ENCODE measurements around the gene GAS2L1. TPM values are rescaled to one million over a fixed set of nuclear protein-coding genes. Genes with fewer than 3 reads are reported as not detected.

GAS2L1 gene
- total RNA-seq, 1 experiment from 2014 or later: 29.4 TPM

GRCh38 chr22:29346659-29347058 is 40.2 kb downstream of the GAS2L1 start:
- H3K9ac ChIP-seq (ENCODE audit: low read length): no peak overlapping the region
- no peak overlapping the region for H3K4me3 ChIP-seq (replicated peaks in 1 of 2; ENCODE audit: low read depth in 1 of 2, low read length in 2 of 2)
- no peaks in the 10 kb centered on the region; the same call in 1 of the 2 replicates for H4K20me1 ChIP-seq (ENCODE audit: insufficient read depth)
- H2AFZ ChIP-seq (ENCODE audit: low read depth, low read length, poor library complexity, severe bottlenecking): no peak overlapping the region
- ChIA-PET POLR2A (no interaction called here), RAD21 (ENCODE audit: low non-redundant PET in 1 of 2, low total read pairs in 2 of 2, uncharacterized antibody in 2 of 2, unreplicated experiment in 2 of 2) (no interaction called here), CTCF (no interaction called here)
- H3K27ac ChIP-seq (ENCODE audit: low read depth, low read length): no peak overlapping the region
- no peak overlapping the region for H3K4me2 ChIP-seq (ENCODE audit: low read length)
- ATAC-seq (no peak), DNase-seq (ENCODE audit: low read depth, low spot score) (no peak)
- peaks cover 11 to 29% of the 10 kb centered on the region in 2 experiments; a peak in 3 of 4 replicates for H3K36me3 ChIP-seq (ENCODE audit: control insufficient read depth in 1 of 2, insufficient read depth in 2 of 2, low read length in 2 of 2)
- H3K4me1 ChIP-seq (ENCODE audit: control insufficient read depth in 1 of 2, insufficient read depth in 2 of 2, low read length in 2 of 2): peaks cover 27 to 33% of the 10 kb centered on the region in 2 experiments
- no peak for TF ChIP-seq FOSL1 (IDR thresholded peaks at IDR 0.05; ENCODE audit: low read depth)
- TF ChIP-seq, protein P1, sequence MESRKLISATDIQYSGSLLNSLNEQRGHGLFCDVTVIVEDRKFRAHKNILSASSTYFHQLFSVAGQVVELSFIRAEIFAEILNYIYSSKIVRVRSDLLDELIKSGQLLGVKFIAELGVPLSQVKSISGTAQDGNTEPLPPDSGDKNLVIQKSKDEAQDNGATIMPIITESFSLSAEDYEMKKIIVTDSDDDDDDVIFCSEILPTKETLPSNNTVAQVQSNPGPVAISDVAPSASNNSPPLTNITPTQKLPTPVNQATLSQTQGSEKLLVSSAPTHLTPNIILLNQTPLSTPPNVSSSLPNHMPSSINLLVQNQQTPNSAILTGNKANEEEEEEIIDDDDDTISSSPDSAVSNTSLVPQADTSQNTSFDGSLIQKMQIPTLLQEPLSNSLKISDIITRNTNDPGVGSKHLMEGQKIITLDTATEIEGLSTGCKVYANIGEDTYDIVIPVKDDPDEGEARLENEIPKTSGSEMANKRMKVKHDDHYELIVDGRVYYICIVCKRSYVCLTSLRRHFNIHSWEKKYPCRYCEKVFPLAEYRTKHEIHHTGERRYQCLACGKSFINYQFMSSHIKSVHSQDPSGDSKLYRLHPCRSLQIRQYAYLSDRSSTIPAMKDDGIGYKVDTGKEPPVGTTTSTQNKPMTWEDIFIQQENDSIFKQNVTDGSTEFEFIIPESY (IDR thresholded peaks at IDR 0.05; ENCODE audit: extremely low read depth, insufficient replicate concordance, low read length): no peak
- no peak for TF ChIP-seq SP1 (IDR thresholded peaks at IDR 0.05; ENCODE audit: low read depth)
- no peak for TF ChIP-seq ZNF274 (IDR thresholded peaks at IDR 0.05; ENCODE audit: low read depth, low read length)
- intact Hi-C loops (cut with micrococcal nuclease): no loop called here
- no peaks in the 10 kb centered on the region for H3K9me3 ChIP-seq (ENCODE audit: control insufficient read depth in 1 of 2, insufficient read depth in 1 of 2, low read depth in 1 of 2, low read length in 2 of 2)
- no peaks in the 10 kb centered on the region for H3K27me3 ChIP-seq (ENCODE audit: insufficient read depth, low read length)
- no peaks in the 10 kb centered on the region for H3K9me2 ChIP-seq (ENCODE audit: insufficient read depth)
- no TSS peak for BruUV-seq (replicated peaks)
- H3K79me2 ChIP-seq (ENCODE audit: insufficient read depth, low read length): no peaks in the 10 kb centered on the region

DNA sequence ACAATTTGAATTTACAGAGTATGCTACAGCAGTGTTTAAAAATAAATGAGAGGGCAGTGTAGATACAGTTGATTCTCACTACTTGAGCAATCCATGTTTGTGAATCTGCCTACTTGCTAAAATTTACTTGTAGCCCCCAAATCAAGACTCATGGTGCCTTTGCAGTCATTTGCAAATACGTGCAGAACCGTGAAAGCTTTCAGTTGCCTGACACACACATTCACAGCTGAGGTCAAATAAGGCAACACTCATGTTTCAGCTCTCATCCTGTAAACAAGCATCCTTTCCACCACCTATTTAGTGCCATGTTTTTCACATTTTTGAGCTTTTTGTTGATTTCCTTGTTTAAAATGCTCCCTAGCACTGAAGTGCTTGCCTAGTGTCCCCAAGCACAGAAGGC is 41.6 kb downstream of the GAS2L1 start:
- Histone ChIP-seq H3K79me2 (ENCODE audit: insufficient read depth, low read length) (no peaks in the 10 kb centered on the region), H3K4me3 (replicated peaks in 1 of 2; ENCODE audit: low read depth in 1 of 2, low read length in 2 of 2) (no peak overlapping the region), H3K9ac (ENCODE audit: low read length) (no peak overlapping the region), H3K36me3 (ENCODE audit: control insufficient read depth in 1 of 2, insufficient read depth in 2 of 2, low read length in 2 of 2) (peaks cover 14 to 35% of the 10 kb centered on the region in 2 experiments; a peak in 3 of 4 replicates), H2AFZ (ENCODE audit: low read depth, low read length, poor library complexity, severe bottlenecking) (no peak overlapping the region), H3K9me3 (ENCODE audit: control insufficient read depth in 1 of 2, insufficient read depth in 1 of 2, low read depth in 1 of 2, low read length in 2 of 2) (no peaks in the 10 kb centered on the region), H3K4me1 (ENCODE audit: control insufficient read depth in 1 of 2, insufficient read depth in 2 of 2, low read length in 2 of 2) (peaks cover 24 to 28% of the 10 kb centered on the region in 2 experiments), H4K20me1 (ENCODE audit: insufficient read depth) (no peaks in the 10 kb centered on the region; the same call in 1 of the 2 replicates), H3K27me3 (ENCODE audit: insufficient read depth, low read length) (no peaks in the 10 kb centered on the region), H3K9me2 (ENCODE audit: insufficient read depth) (no peaks in the 10 kb centered on the region), H3K27ac (ENCODE audit: low read depth, low read length) (no peak overlapping the region), H3K4me2 (ENCODE audit: low read length) (no peak overlapping the region)
- DNase-seq (ENCODE audit: low read depth, low spot score): no peak
- ChIA-PET CTCF (no interaction called here), POLR2A (no interaction called here), RAD21 (ENCODE audit: low non-redundant PET in 1 of 2, low total read pairs in 2 of 2, uncharacterized antibody in 2 of 2, unreplicated experiment in 2 of 2) (no interaction called here)
- intact Hi-C loops (cut with micrococcal nuclease): no loop called here
- no TSS peak for BruUV-seq (replicated peaks)
- no peak for ATAC-seq
- TF ChIP-seq EZH2 (IDR thresholded peaks at IDR 0.05): no peak
- TF ChIP-seq, protein P2, sequence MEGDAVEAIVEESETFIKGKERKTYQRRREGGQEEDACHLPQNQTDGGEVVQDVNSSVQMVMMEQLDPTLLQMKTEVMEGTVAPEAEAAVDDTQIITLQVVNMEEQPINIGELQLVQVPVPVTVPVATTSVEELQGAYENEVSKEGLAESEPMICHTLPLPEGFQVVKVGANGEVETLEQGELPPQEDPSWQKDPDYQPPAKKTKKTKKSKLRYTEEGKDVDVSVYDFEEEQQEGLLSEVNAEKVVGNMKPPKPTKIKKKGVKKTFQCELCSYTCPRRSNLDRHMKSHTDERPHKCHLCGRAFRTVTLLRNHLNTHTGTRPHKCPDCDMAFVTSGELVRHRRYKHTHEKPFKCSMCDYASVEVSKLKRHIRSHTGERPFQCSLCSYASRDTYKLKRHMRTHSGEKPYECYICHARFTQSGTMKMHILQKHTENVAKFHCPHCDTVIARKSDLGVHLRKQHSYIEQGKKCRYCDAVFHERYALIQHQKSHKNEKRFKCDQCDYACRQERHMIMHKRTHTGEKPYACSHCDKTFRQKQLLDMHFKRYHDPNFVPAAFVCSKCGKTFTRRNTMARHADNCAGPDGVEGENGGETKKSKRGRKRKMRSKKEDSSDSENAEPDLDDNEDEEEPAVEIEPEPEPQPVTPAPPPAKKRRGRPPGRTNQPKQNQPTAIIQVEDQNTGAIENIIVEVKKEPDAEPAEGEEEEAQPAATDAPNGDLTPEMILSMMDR (IDR thresholded peaks at IDR 0.05 in 2 of 3, conservative IDR thresholded peaks at IDR 0.05 in 1 of 3; ENCODE audit: borderline replicate concordance in 1 of 3, insufficient read depth in 1 of 3, low read depth in 2 of 3, low read length in 2 of 3): no peak
- TF ChIP-seq, protein P3, sequence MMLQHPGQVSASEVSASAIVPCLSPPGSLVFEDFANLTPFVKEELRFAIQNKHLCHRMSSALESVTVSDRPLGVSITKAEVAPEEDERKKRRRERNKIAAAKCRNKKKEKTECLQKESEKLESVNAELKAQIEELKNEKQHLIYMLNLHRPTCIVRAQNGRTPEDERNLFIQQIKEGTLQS (IDR thresholded peaks at IDR 0.05): no peak
- TF ChIP-seq SP1 (IDR thresholded peaks at IDR 0.05; ENCODE audit: low read depth): no peak
- TF ChIP-seq YY1 (IDR thresholded peaks at IDR 0.05; ENCODE audit: extremely low read depth, insufficient replicate concordance, low read depth, low read length): no peak
- no peak for TF ChIP-seq TCF7L2 (IDR thresholded peaks at IDR 0.05; ENCODE audit: borderline replicate concordance, extremely low read depth, insufficient read depth, insufficient read length)
- no peak for TF ChIP-seq POLR2A (IDR thresholded peaks at IDR 0.05; ENCODE audit: borderline replicate concordance, extremely low read depth, insufficient read depth, insufficient read length)
- TF ChIP-seq ZNF274 (IDR thresholded peaks at IDR 0.05; ENCODE audit: low read depth, low read length): no peak
- TF ChIP-seq POLR2AphosphoS5 (IDR thresholded peaks at IDR 0.05; ENCODE audit: low read depth, low read length): no peak
